PC-9 (cell line): ENCODE results near the gene AMELX. TPM values are rescaled to one million over a fixed set of nuclear protein-coding genes. Genes with fewer than 3 reads are reported as not detected.

ENCODE experiments used
- BruUV-seq: library from RNA; stranded (reverse); fragments of 400-500 nt; replicated peaks from 2 replicates; lab custom pipeline; 2021; lab: Mats Ljungman, UMichigan
- CTCF ChIA-PET: fragments of 300-600 bp; sonication (Branson Sonifier 250); formaldehyde crosslinking; loops from one replicate; lab custom pipeline; 2022; ENCODE audit warnings: antibody characterized with exemption; lab: Charles Lee
- POLR2A ChIA-PET: fragments of 300-600 bp; sonication (Branson Sonifier 250); formaldehyde crosslinking; loops from one replicate; lab custom pipeline; 2022; ENCODE audit warnings: antibody characterized with exemption; ENCODE audit not compliant: unreplicated experiment; lab: Charles Lee
- DNase-seq, 2 experiments: peaks; one replicate each; pipeline versions ENCODE4 v3.0.0 to v3.0.0-alpha.2; 2015 to 2022; ENCODE audit warnings: mixed read lengths in 1 of 2
- H2AFZ ChIP-seq: fragments of 200-600 bp; sonication (generic); 2 replicates; pipeline ENCODE4 v1.8.1; 2017; ENCODE audit warnings: antibody characterized with exemption
- H3F3A ChIP-seq: fragments of 200-600 bp; sonication (generic); 2 replicates; pipeline ENCODE4 v1.8.1; 2017; ENCODE audit warnings: antibody characterized with exemption, mild to moderate bottlenecking, low read depth; ENCODE audit not compliant: insufficient read depth
- H3K27ac ChIP-seq: fragments of 200-600 bp; sonication (generic); 2 replicates; pipeline ENCODE4 v1.6.1; 2016; ENCODE audit warnings: mixed run types
- H3K27me3 ChIP-seq: fragments of 200-600 bp; sonication (generic); 2 replicates; pipeline ENCODE4 v1.6.1; 2016; ENCODE audit warnings: low read depth, mixed run types; ENCODE audit not compliant: insufficient read depth
- H3K36me3 ChIP-seq: fragments of 200-600 bp; sonication (generic); 2 replicates; pipeline ENCODE4 v1.6.1; 2016; ENCODE audit warnings: low read depth, mixed run types
- H3K4me1 ChIP-seq: fragments of 200-600 bp; sonication (generic); replicated peaks from 2 replicates; pipeline ENCODE4 v1.6.1; 2016; ENCODE audit warnings: mixed run types; ENCODE audit not compliant: insufficient read depth
- H3K4me2 ChIP-seq: fragments of 200-600 bp; sonication (generic); 2 replicates; pipeline ENCODE4 v1.6.1; 2017; ENCODE audit warnings: mixed run types
- H3K4me3 ChIP-seq: fragments of 200-600 bp; sonication (generic); 2 replicates; pipeline ENCODE4 v1.6.1; 2016; ENCODE audit warnings: mixed run types
- H3K79me2 ChIP-seq: fragments of 200-600 bp; sonication (generic); 2 replicates; pipeline ENCODE4 v1.6.1; 2017; ENCODE audit warnings: low read depth, mixed run types
- H3K9me2 ChIP-seq: fragments of 200-600 bp; sonication (generic); 2 replicates; pipeline ENCODE4 v1.8.1; 2017; ENCODE audit warnings: mild to moderate bottlenecking; ENCODE audit not compliant: insufficient read depth
- H3K9me3 ChIP-seq: fragments of 200-600 bp; sonication (generic); 2 replicates; pipeline ENCODE4 v1.8.1; 2016; ENCODE audit warnings: low read depth; ENCODE audit not compliant: insufficient read depth
- H4K20me1 ChIP-seq: fragments of 200-600 bp; sonication (generic); 2 replicates; pipeline ENCODE4 v1.8.1; 2017; ENCODE audit not compliant: insufficient read depth
- EZH2 ChIP-seq: fragments of 200-600 bp; sonication (generic); IDR thresholded peaks from 2 replicates; pipeline ENCODE4 v1.8.0; 2017; ENCODE audit warnings: antibody characterized with exemption, low read depth
- intact Hi-C: fragments of 100-400 bp; cut with micrococcal nuclease; formaldehyde crosslinking; loops from one replicate; pipeline ENCODE4 v1.10.0; 2022; ENCODE audit not compliant: unreplicated experiment
- total RNA-seq: library from RNA; stranded (reverse); gene quantifications from 2 replicates; pipeline ENCODE4 v1.2.3, GENCODE V29; 2021
- TF ChIP-seq, protein P1 (sequence below): fragments of 200-600 bp; sonication (generic); conservative IDR thresholded peaks from 2 replicates; pipeline ENCODE4 v1.6.1; 2017; ENCODE audit warnings: mixed run types, antibody characterized with exemption, mild to moderate bottlenecking, moderate library complexity

AMELX gene
- total RNA-seq, 1 experiment from 2014 or later: not detected

DNA sequence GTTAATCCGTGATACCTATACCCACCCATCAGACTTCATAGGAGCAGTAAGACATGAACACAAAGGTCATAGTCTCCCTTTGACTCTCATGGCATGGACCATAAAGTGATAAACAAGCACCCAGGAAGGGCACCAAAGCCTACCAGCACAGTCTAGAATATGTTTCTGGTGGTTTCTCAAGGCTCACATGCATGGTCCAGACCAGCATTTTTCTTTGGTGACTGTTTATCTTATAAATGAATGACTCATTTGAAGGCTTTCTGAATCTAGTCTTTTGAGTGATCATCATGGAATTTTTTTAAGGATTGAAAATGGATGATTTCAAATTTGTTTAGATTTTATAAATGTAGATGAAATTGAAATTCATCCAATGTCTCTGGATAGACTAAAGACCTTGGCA, 32.0 kb upstream of the AMELX start:
- no peaks in the 10 kb centered on the region for H3K9me3 ChIP-seq
- H3K27me3 ChIP-seq: no peaks in the 10 kb centered on the region
- H3F3A ChIP-seq: no peaks in the 10 kb centered on the region
- H3K4me1 ChIP-seq: no peaks in the 10 kb centered on the region
- no peak overlapping the region for H3K4me3 ChIP-seq
- H3K4me2 ChIP-seq: no peak overlapping the region
- H2AFZ ChIP-seq: no peak overlapping the region
- no peaks in the 10 kb centered on the region for H3K79me2 ChIP-seq
- ChIA-PET POLR2A (no interaction called here), CTCF (no interaction called here)
- no peaks in the 10 kb centered on the region for H3K36me3 ChIP-seq
- no peaks in the 10 kb centered on the region for H3K9me2 ChIP-seq
- TF ChIP-seq, protein P1, sequence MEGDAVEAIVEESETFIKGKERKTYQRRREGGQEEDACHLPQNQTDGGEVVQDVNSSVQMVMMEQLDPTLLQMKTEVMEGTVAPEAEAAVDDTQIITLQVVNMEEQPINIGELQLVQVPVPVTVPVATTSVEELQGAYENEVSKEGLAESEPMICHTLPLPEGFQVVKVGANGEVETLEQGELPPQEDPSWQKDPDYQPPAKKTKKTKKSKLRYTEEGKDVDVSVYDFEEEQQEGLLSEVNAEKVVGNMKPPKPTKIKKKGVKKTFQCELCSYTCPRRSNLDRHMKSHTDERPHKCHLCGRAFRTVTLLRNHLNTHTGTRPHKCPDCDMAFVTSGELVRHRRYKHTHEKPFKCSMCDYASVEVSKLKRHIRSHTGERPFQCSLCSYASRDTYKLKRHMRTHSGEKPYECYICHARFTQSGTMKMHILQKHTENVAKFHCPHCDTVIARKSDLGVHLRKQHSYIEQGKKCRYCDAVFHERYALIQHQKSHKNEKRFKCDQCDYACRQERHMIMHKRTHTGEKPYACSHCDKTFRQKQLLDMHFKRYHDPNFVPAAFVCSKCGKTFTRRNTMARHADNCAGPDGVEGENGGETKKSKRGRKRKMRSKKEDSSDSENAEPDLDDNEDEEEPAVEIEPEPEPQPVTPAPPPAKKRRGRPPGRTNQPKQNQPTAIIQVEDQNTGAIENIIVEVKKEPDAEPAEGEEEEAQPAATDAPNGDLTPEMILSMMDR: no peak
- no peak for TF ChIP-seq EZH2
- no peak overlapping the region for H3K27ac ChIP-seq
- DNase-seq: no peak
- intact Hi-C loops: no loop called here
- no TSS peak for BruUV-seq
- no peaks in the 10 kb centered on the region for H4K20me1 ChIP-seq

DNA sequence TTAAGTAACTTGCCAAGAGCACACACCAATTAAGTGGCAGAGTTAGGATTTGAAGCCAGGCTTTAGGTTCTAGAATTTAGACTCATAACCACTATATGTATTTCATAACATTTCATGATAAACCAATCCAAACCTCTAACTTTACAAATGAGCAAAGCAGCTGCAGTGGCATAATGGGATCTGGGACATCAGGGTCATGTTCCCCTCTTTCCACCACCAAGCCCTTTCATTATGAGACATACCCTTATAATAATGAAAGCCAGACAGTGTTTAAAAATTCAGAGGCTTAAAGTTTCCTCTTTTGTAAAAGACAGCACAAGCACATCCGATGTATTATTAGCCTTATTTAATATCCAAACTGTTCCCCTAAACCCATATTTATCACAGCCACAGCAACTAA, 28.3 kb upstream of the AMELX start:
- Histone ChIP-seq H3K9me3 (no peaks in the 10 kb centered on the region), H4K20me1 (no peaks in the 10 kb centered on the region), H3K27ac (no peak overlapping the region), H3K9me2 (no peaks in the 10 kb centered on the region), H3K36me3 (no peaks in the 10 kb centered on the region), H3K4me1 (no peaks in the 10 kb centered on the region), H3K79me2 (no peaks in the 10 kb centered on the region), H3K4me2 (no peak overlapping the region), H3K4me3 (no peak overlapping the region), H2AFZ (no peak overlapping the region), H3F3A (no peaks in the 10 kb centered on the region), H3K27me3 (no peaks in the 10 kb centered on the region; the same call in 1 of the 2 replicates)
- ChIA-PET POLR2A (no interaction called here), CTCF (no interaction called here)
- no peak for TF ChIP-seq EZH2
- TF ChIP-seq, protein P1: no peak
- intact Hi-C loops: no loop called here
- no peak for DNase-seq
- no TSS peak for BruUV-seq

DNA sequence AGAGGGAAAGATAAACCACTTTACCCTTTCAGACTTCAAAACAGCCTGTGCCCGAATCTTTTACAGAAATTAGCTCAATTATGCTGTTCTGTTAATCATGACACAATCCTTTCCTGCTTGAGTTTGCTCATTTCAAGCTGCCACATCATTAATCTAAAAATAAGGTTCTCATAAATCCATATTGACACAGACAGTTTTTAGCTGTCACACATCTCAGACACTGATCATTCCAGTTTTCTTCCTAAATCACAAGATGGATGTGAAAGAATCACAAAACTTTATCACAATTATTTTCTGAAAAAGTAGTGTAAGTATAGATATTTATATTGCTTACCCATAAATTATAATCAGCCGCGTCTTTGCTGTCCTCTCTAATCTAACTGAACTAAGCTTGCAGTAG, 27.9 kb upstream of the AMELX start:
- ChIA-PET CTCF (no interaction called here), POLR2A (no interaction called here)
- Histone ChIP-seq H3K4me1 (no peaks in the 10 kb centered on the region), H3K4me3 (no peak overlapping the region), H3F3A (no peaks in the 10 kb centered on the region), H3K79me2 (no peaks in the 10 kb centered on the region), H2AFZ (no peak overlapping the region), H3K27ac (no peak overlapping the region), H3K4me2 (no peak overlapping the region), H3K36me3 (no peaks in the 10 kb centered on the region), H3K9me3 (no peaks in the 10 kb centered on the region), H3K27me3 (no peaks in the 10 kb centered on the region; the same call in 1 of the 2 replicates), H3K9me2 (no peaks in the 10 kb centered on the region), H4K20me1 (no peaks in the 10 kb centered on the region)
- DNase-seq: no peak
- TF ChIP-seq, protein P1: no peak
- no peak for TF ChIP-seq EZH2
- intact Hi-C loops: no loop called here
- BruUV-seq: no TSS peak
